ENCODE results near the gene ST3GAL5.

ST3GAL5 gene

GRCh38 chr2:85792783-85793441 is 95.9 kb downstream of the ST3GAL5 start:
- no peak for DNase-seq (ENCODE audit: low read depth in 2 of 3, low spot score in 2 of 3)

- DNase-seq (ENCODE audit: low read depth in 2 of 3, low spot score in 2 of 3), result no peak
These were observed 96.9 kb downstream of the ST3GAL5 start for GRCh38 chr2:85791704-85792565.

- DNase-seq (ENCODE audit: low read depth in 2 of 3, low spot score in 2 of 3), result no peak
These were observed 98.1 kb downstream of the ST3GAL5 start for GRCh38 chr2:85790499-85791188.

GRCh38 chr2:85790032-85790431 is 98.8 kb downstream of the ST3GAL5 start:
- no peak for DNase-seq (ENCODE audit: low read depth in 2 of 3, low spot score in 2 of 3)

- DNase-seq (ENCODE audit: low read depth in 2 of 3, low spot score in 2 of 3), result no peak
These were observed 99.5 kb downstream of the ST3GAL5 start for GRCh38 chr2:85789271-85789670.

GRCh38 chr2:85788603-85789002 is 100.2 kb downstream of the ST3GAL5 start:
- no peak for DNase-seq (ENCODE audit: low read depth in 2 of 3, low spot score in 2 of 3)

GRCh38 chr2:85787981-85788340 is 100.8 kb downstream of the ST3GAL5 start:
- DNase-seq (ENCODE audit: low read depth in 2 of 3, low spot score in 2 of 3), result no peak

- no peak for DNase-seq (ENCODE audit: low read depth in 2 of 3, low spot score in 2 of 3)
These were observed 101.4 kb downstream of the ST3GAL5 start for GRCh38 chr2:85787282-85787980.
